H1 (cell line): Measurements from ENCODE around the gene MMP3. TPM values are rescaled to one million over a fixed set of nuclear protein-coding genes. Genes with fewer than 3 reads are reported as not detected.

Experiments used
- CTCF ChIA-PET: fragments of 300-600 bp; sonication (Branson Sonifier 250); formaldehyde crosslinking; loops from one replicate; lab custom pipeline; 2021; ENCODE audit not compliant: partially characterized antibody; lab: Charles Lee
- POLR2A ChIA-PET: fragments of 300-600 bp; sonication (Branson Sonifier 250); formaldehyde crosslinking; loops from one replicate; lab custom pipeline; 2021; ENCODE audit warnings: inconsistent platforms; ENCODE audit not compliant: partially characterized antibody; lab: Charles Lee
- DNase-seq, 2 experiments: peaks; one replicate each; pipeline versions ENCODE4 v3.0.0 to v3.0.0-alpha.2; 2010 to 2022; ENCODE audit warnings: low spot score in 2 of 2, low read depth in 1 of 2, mixed read lengths in 1 of 2
- FAIRE-seq: peaks from 2 replicates; lab custom pipeline; 2011; peaks lifted over from hg19 to GRCh38; lab: Jason Lieb, UNC
- H2AFZ ChIP-seq: 2 replicates; pipeline ENCODE4 v1.8.1; 2012; ENCODE audit warnings: low read length, inconsistent platforms
- H2AK5ac ChIP-seq: 2 replicates; pipeline ENCODE4 v1.6.1; 2013; ENCODE audit warnings: low read depth, low read length
- H2BK120ac ChIP-seq: replicated peaks from 2 replicates; pipeline ENCODE3; 2013; ENCODE audit warnings: low read depth, low read length, inconsistent platforms
- H2BK12ac ChIP-seq: 2 replicates; pipeline ENCODE4 v1.6.1; 2013; ENCODE audit warnings: low read depth, low read length
- H2BK15ac ChIP-seq: 2 replicates; pipeline ENCODE4 v1.6.1; 2013; ENCODE audit warnings: low read length
- H2BK20ac ChIP-seq: 2 replicates; pipeline ENCODE4 v1.6.1; 2013; ENCODE audit warnings: low read length
- H2BK5ac ChIP-seq: 2 replicates; pipeline ENCODE4 v1.6.1; 2013; ENCODE audit warnings: low read depth, low read length
- H3K14ac ChIP-seq: 2 replicates; pipeline ENCODE4 v1.6.1; 2013; ENCODE audit warnings: inconsistent platforms; ENCODE audit not compliant: insufficient read length
- H3K18ac ChIP-seq: 2 replicates; pipeline ENCODE4 v1.6.1; 2013; ENCODE audit warnings: low read length; ENCODE audit errors: extremely low read depth
- H3K23ac ChIP-seq: 2 replicates; pipeline ENCODE4 v1.6.1; 2013; ENCODE audit warnings: inconsistent platforms; ENCODE audit not compliant: insufficient read length
- H3K23me2 ChIP-seq: 2 replicates; pipeline ENCODE4 v1.6.1; 2013; ENCODE audit warnings: low read depth, low read length
- H3K27ac ChIP-seq: 2 replicates; pipeline ENCODE4 v1.6.1; 2011; ENCODE audit warnings: low read depth, low read length, inconsistent platforms
- H3K27me3 ChIP-seq, 4 experiments: replicated peaks in 1 of 4; 1 replicate in 1 of 4; 2 replicates in 3 of 4; pipeline versions ENCODE4 v1.6.1 to v1.8.1; 2011 to 2013; ENCODE audit warnings: low read length in 3 of 4, mild to moderate bottlenecking in 3 of 4, inconsistent platforms in 2 of 4, mixed read lengths in 2 of 4, moderate library complexity in 1 of 4; ENCODE audit not compliant: control insufficient read depth in 3 of 4, insufficient read depth in 3 of 4; ENCODE audit errors: extremely low read depth in 1 of 4
- H3K36me3 ChIP-seq, 4 experiments: 2 replicates each; pipeline versions ENCODE4 v1.6.1 to v1.8.1; 2011 to 2013; ENCODE audit warnings: mild to moderate bottlenecking in 4 of 4, low read length in 3 of 4, moderate library complexity in 2 of 4, control low read depth in 1 of 4, inconsistent platforms in 1 of 4; ENCODE audit not compliant: insufficient read depth in 4 of 4, control insufficient read depth in 2 of 4
- H3K4ac ChIP-seq: replicated peaks from 2 replicates; pipeline ENCODE3; 2013; ENCODE audit warnings: low read length, low read depth, mixed read lengths, inconsistent platforms; ENCODE audit not compliant: insufficient read length
- H3K4me1 ChIP-seq, 4 experiments: replicated peaks in 1 of 4; 1 replicate in 1 of 4; 2 replicates in 3 of 4; pipeline versions ENCODE4 v1.6.1 to v1.8.1; 2011 to 2013; ENCODE audit warnings: low read length in 3 of 4, inconsistent platforms in 2 of 4, mixed read lengths in 1 of 4; ENCODE audit not compliant: insufficient read depth in 4 of 4, control insufficient read depth in 3 of 4
- H3K4me2 ChIP-seq, 2 experiments: 2 replicates each; pipeline versions ENCODE4 v1.6.1 to v1.8.1; 2011 to 2013; ENCODE audit warnings: low read depth in 2 of 2, low read length in 2 of 2, control low read depth in 1 of 2, inconsistent platforms in 1 of 2, mild to moderate bottlenecking in 1 of 2; ENCODE audit not compliant: insufficient read depth in 1 of 2
- H3K4me3 ChIP-seq, 4 experiments: fragments of 200-600, 300-600 bp in 1 of 4; sonication (generic), shearing (Covaris generic), sonication (Bioruptor Twin) in 1 of 4; 2 replicates each; pipeline versions ENCODE4 v1.5.1 to v1.8.1; 2011 to 2016; ENCODE audit warnings: low read length in 4 of 4, low read depth in 3 of 4, control low read depth in 2 of 4, inconsistent platforms in 2 of 4, mild to moderate bottlenecking in 2 of 4, mixed read lengths in 1 of 4, moderate library complexity in 1 of 4; ENCODE audit not compliant: insufficient read depth in 2 of 4; ENCODE audit errors: extremely low read depth in 1 of 4
- H3K56ac ChIP-seq: replicated peaks from 2 replicates; pipeline ENCODE3; 2013; ENCODE audit warnings: low read depth, mild to moderate bottlenecking, mixed read lengths, low read length, inconsistent platforms; ENCODE audit not compliant: insufficient read length
- H3K79me1 ChIP-seq: 2 replicates; pipeline ENCODE4 v1.6.1; 2013; ENCODE audit warnings: low read depth, low read length, control low read depth
- H3K79me2 ChIP-seq, 2 experiments: 2 replicates each; pipeline versions ENCODE4 v1.6.1 to v1.8.1; 2012 to 2013; ENCODE audit warnings: low read length in 2 of 2, mild to moderate bottlenecking in 2 of 2, inconsistent platforms in 1 of 2; ENCODE audit not compliant: insufficient read depth in 2 of 2, control insufficient read depth in 1 of 2
- H3K9ac ChIP-seq, 4 experiments: replicated peaks in 1 of 4; 1 replicate in 1 of 4; 2 replicates in 3 of 4; pipeline versions ENCODE4 v1.6.1 to v1.8.1; 2011 to 2013; ENCODE audit warnings: low read depth in 3 of 4, low read length in 3 of 4, control low read depth in 2 of 4, mild to moderate bottlenecking in 2 of 4, moderate library complexity in 2 of 4, inconsistent platforms in 1 of 4; ENCODE audit errors: extremely low read depth in 1 of 4
- H3K9me3 ChIP-seq, 2 experiments: 2 replicates each; pipeline versions ENCODE4 v1.6.1 to v1.8.1; 2012 to 2013; ENCODE audit warnings: mild to moderate bottlenecking in 2 of 2, moderate library complexity in 2 of 2, control low read depth in 1 of 2, inconsistent platforms in 1 of 2, low read depth in 1 of 2, low read length in 1 of 2, mixed read lengths in 1 of 2; ENCODE audit not compliant: insufficient read depth in 2 of 2
- H4K20me1 ChIP-seq, 2 experiments: replicated peaks in 1 of 2; 2 replicates each; pipeline versions ENCODE3 to v1.8.1; 2011 to 2013; ENCODE audit warnings: inconsistent platforms in 2 of 2, low read length in 2 of 2, mild to moderate bottlenecking in 1 of 2; ENCODE audit not compliant: insufficient read depth in 2 of 2, control insufficient read depth in 1 of 2
- H4K5ac ChIP-seq: 2 replicates; pipeline ENCODE4 v1.6.1; 2013; ENCODE audit warnings: low read length, low read depth, mixed read lengths, inconsistent platforms; ENCODE audit not compliant: insufficient read length
- H4K8ac ChIP-seq: 2 replicates; pipeline ENCODE4 v1.8.0; 2013; ENCODE audit warnings: mild to moderate bottlenecking, moderate library complexity, low read length, inconsistent platforms; ENCODE audit not compliant: insufficient read depth; ENCODE audit errors: extremely low read depth
- H4K91ac ChIP-seq: replicated peaks from 2 replicates; pipeline ENCODE3; 2013; ENCODE audit warnings: low read length, mixed read lengths, inconsistent platforms; ENCODE audit not compliant: insufficient read length
- BACH1 ChIP-seq: IDR thresholded peaks from 2 replicates; pipeline ENCODE4 v1.6.1; 2012; ENCODE audit warnings: low read length, improper control_type of control experiment
- CEBPB ChIP-seq: IDR thresholded peaks from 2 replicates; pipeline ENCODE4 v1.6.1; 2012; ENCODE audit warnings: low read depth, low read length
- CREB1 ChIP-seq: IDR thresholded peaks from 2 replicates; pipeline ENCODE4 v1.6.1; 2012; ENCODE audit warnings: inconsistent platforms
- CTBP2 ChIP-seq: IDR thresholded peaks from 2 replicates; pipeline ENCODE4 v1.7.0; 2011; ENCODE audit warnings: borderline replicate concordance, mild to moderate bottlenecking, moderate library complexity, mixed read lengths, low read length; ENCODE audit not compliant: insufficient read depth, insufficient read length
- EZH2 ChIP-seq: fragments of 200-600 bp; sonication (generic); IDR thresholded peaks from 2 replicates; pipeline ENCODE4 v1.7.1; 2012; ENCODE audit warnings: low read depth, mild to moderate bottlenecking, moderate library complexity, low read length, inconsistent platforms; ENCODE audit not compliant: severe bottlenecking
- JUND ChIP-seq: IDR thresholded peaks from 2 replicates; pipeline ENCODE4 v1.6.1; 2011; ENCODE audit warnings: mild to moderate bottlenecking, improper control_type of control experiment, low read length
- MAFK ChIP-seq: IDR thresholded peaks from 2 replicates; pipeline ENCODE4 v1.6.1; 2012; ENCODE audit warnings: low read depth, mild to moderate bottlenecking, improper control_type of control experiment, low read length
- POU5F1 ChIP-seq: IDR thresholded peaks from 2 replicates; pipeline ENCODE4 v1.6.1; 2011; ENCODE audit warnings: low read depth, mild to moderate bottlenecking, low read length, moderate library complexity
- SP2 ChIP-seq: IDR thresholded peaks from 2 replicates; pipeline ENCODE4 v1.6.1; 2012; ENCODE audit warnings: mild to moderate bottlenecking, low read length, inconsistent platforms
- SRF ChIP-seq: IDR thresholded peaks from 2 replicates; pipeline ENCODE4 v1.6.1; 2011; ENCODE audit warnings: mild to moderate bottlenecking, low read depth, low read length, moderate library complexity
- SUZ12 ChIP-seq: fragments of 200-600 bp; sonication (generic); IDR thresholded peaks from 2 replicates; pipeline ENCODE4 v1.6.1; 2012; ENCODE audit warnings: mild to moderate bottlenecking, inconsistent platforms, low read length, moderate library complexity, mixed read lengths
- TAF1 ChIP-seq: IDR thresholded peaks from 2 replicates; pipeline ENCODE4 v1.6.1; 2011; ENCODE audit warnings: mild to moderate bottlenecking, low read depth, low read length
- WGBS, 2 experiments: shearing (Covaris generic) in 1 of 2; methylation state at CpG; one replicate each; pipeline versions ENCODE4 v1.1.6 to v1.1.7; 2013 to 2015; ENCODE audit warnings: low lambda C conversion rate in 2 of 2, mixed read lengths in 2 of 2, inconsistent platforms in 1 of 2, low coverage in 1 of 2, missing lambda C conversion rate in 1 of 2; ENCODE audit not compliant: insufficient replicate concordance in 2 of 2, insufficient coverage in 1 of 2, insufficient read length in 1 of 2; ENCODE audit errors: extremely low coverage in 1 of 2, missing lambda C conversion rate in 1 of 2; 5-methylcytosine and 5-hydroxymethylcytosine counted together
- polyA plus RNA-seq, 7 experiments: library from polyadenylated mRNA; depleted of rRNA in 3 of 7; stranded (reverse) in 5 of 7; unstranded in 2 of 7; fragments of >200 nt in 5 of 7; fragments of 200-250 nt in 2 of 7; gene quantifications; 1 replicate in 5 of 7; 2 replicates in 1 of 7; 4 replicates in 1 of 7; pipeline versions ENCODE4 v1.2.1 to v1.2.3, GENCODE V29; 2011 to 2013; ENCODE audit warnings: missing spikeins in 2 of 7, mixed read lengths in 2 of 7
- total RNA-seq: library from RNA; stranded (reverse); fragmentation: NEBNext Ultra II Directional; extraction: Animal tissue kit (Norgen Biotek cat#: 25700); gene quantifications from 2 replicates; pipeline ENCODE4 v1.2.1, GENCODE V29; 2021
- TF ChIP-seq, protein P1 (sequence below): IDR thresholded peaks from 2 replicates; pipeline ENCODE4 v1.6.1; 2012; ENCODE audit warnings: inconsistent platforms

MMP3 gene
- total and polyA plus RNA-seq, 2 of the 8 experiments (the other 6 are each of a cell fraction or from before 2014, with no cell fraction given), result not detected

DNA sequence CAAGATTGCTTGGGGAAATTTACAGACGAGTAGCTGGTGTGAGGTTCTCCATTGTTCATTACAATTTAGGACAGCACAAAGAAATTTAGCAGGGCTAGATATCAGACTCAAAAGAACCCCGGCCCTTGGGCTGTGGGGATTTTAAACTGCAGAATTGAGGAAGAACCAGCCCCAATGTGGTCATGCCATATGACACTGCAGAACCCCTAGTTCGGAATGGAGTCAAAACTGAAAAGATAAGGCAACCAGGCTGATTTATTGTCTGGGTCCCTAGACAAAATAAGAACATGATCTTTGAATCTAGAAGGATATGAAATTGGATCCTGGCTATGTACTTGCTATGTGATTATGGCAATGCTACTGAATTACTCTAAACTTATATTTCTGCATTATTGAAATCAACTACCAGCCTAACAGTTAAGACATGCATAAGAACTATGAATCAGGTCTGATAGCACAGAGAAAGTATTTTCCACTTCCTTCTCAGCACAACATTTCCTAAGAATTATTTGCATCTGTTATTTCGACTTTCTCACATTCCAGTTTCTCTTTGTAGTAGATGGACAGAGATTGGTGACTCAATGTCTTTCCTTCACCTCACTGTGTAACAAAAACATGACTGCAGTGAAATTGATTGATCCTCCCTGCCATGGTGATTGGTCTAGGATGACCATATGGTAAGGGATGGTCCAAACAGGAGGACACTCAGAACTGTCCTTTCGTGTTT lies 13.2 kb downstream of the MMP3 start:
- Histone ChIP-seq H3K27ac (no peak overlapping the region), H4K91ac (no peak overlapping the region), H2BK5ac (no peak overlapping the region), H3K36me3 (no peaks in the 10 kb centered on the region), H2BK120ac (no peak overlapping the region), H2BK12ac (0 out of 2 replicates have a peak overlapping the region, but pooled peaks have one; percentile 46), H3K4me1 (no peaks in the 10 kb centered on the region), H3K9me3 (peaks cover 0 to 6% of the 10 kb centered on the region in 2 experiments; a peak in 1 of 4 replicates), H3K79me1 (no peaks in the 10 kb centered on the region), H3K14ac (no peak overlapping the region), H2AFZ (no peak overlapping the region), H3K27me3 (no peaks in the 10 kb centered on the region; a peak in 2 of 7 replicates), H4K5ac (no peak overlapping the region), H3K4me2 (no peak overlapping the region), H3K56ac (no peak overlapping the region), H3K18ac (no peak overlapping the region), H3K79me2 (no peaks in the 10 kb centered on the region), H3K23me2 (no peaks in the 10 kb centered on the region), H3K9ac (no peak overlapping the region), H3K23ac (no peak overlapping the region), H2AK5ac (peak overlapping the region; percentile 94; the same call in 1 of the 2 replicates), H3K4me3 (no peak overlapping the region), H2BK15ac (no peak overlapping the region), H2BK20ac (no peak overlapping the region), H4K20me1 (no peaks in the 10 kb centered on the region), H3K4ac (no peak overlapping the region), H4K8ac (no peak overlapping the region)
- no peak for DNase-seq
- ChIA-PET CTCF (interaction anchor here (0.7 to 3.1 kb wide), 15 partner anchors 11 to 117 kb away, joined by 3 to 21 read pairs (median 6); partner anchors contain the start of gene MMP1), POLR2A (no interaction called here)
- FAIRE-seq, result no peak
- 88% methylated on average over 5 of the region's 5 CpGs; no CpG with 5 or more reads in 1 of the 2 experiments for WGBS, 2 experiments
- no peak for TF ChIP-seq SP2
- no peak for TF ChIP-seq JUND
- no peak for TF ChIP-seq MAFK
- TF ChIP-seq CEBPB, result no peak
- TF ChIP-seq CTBP2, result no peak
- no peak for TF ChIP-seq SRF
- no peak for TF ChIP-seq SUZ12
- no peak for TF ChIP-seq CREB1
- no peak for TF ChIP-seq TAF1
- TF ChIP-seq, protein P1, sequence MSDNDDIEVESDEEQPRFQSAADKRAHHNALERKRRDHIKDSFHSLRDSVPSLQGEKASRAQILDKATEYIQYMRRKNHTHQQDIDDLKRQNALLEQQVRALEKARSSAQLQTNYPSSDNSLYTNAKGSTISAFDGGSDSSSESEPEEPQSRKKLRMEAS, result no peak
- no peak for TF ChIP-seq EZH2
- no peak for TF ChIP-seq BACH1
- TF ChIP-seq POU5F1, result no peak
